SH-SY5Y (cell line): ENCODE data around the gene NEURL4.

Experiments used
- GATA2 ChIP-seq: IDR thresholded peaks from 2 replicates; pipeline ENCODE4 v1.6.1; 2011; ENCODE audit warnings: mild to moderate bottlenecking, low read depth, low read length
- GATA3 ChIP-seq: IDR thresholded peaks from 2 replicates; pipeline ENCODE4 v1.6.1; 2011; ENCODE audit warnings: low read depth, mild to moderate bottlenecking, low read length, moderate library complexity

Gene NEURL4

GRCh38 chr17:7314719-7315569 lies 14.2 kb downstream of the NEURL4 start, which contains the start of gene GPS2:
TSS of gene GPS2 (minus strand) at chr17:7315360. CDS start at chr17:7315052, 308 bp downstream.
- TF ChIP-seq GATA2, result no peak
- no peak for TF ChIP-seq GATA3

GRCh38 chr17:7313890-7314718 lies 15.0 kb downstream of the NEURL4 start:
- no peak for TF ChIP-seq GATA3
- TF ChIP-seq GATA2, result no peak

GRCh38 chr17:7313088-7313889 lies 15.8 kb downstream of the NEURL4 start:
- TF ChIP-seq GATA3, result no peak

- TF ChIP-seq GATA2 (no peak), GATA3 (no peak)
These were observed 16.6 kb downstream of the NEURL4 start for GRCh38 chr17:7312432-7313087.

- TF ChIP-seq GATA2, result no peak
- no peak for TF ChIP-seq GATA3
These were observed 17.9 kb downstream of the NEURL4 start for GRCh38 chr17:7311110-7311705.

GRCh38 chr17:7309628-7310027 lies 19.5 kb downstream of the NEURL4 start:
- no peak for TF ChIP-seq GATA2
- no peak for TF ChIP-seq GATA3

GRCh38 chr17:7308625-7309433 lies 20.3 kb downstream of the NEURL4 start:
- no peak for TF ChIP-seq GATA2
- TF ChIP-seq GATA3, result no peak

GRCh38 chr17:7307686-7308624 lies 21.2 kb downstream of the NEURL4 start:
- TF ChIP-seq GATA3 (no peak), GATA2 (no peak)

- peak; percentile 74 for TF ChIP-seq GATA2
- TF ChIP-seq GATA3, result no peak
These were observed 22.0 kb downstream of the NEURL4 start, which contains the start of gene EIF5A for GRCh38 chr17:7306911-7307685. TSS of gene EIF5A (plus strand) at chr17:7307628. CDS start at chr17:7309636, 2,008 bp downstream.

GRCh38 chr17:7304179-7304578 lies 25.0 kb downstream of the NEURL4 start:
- TF ChIP-seq GATA2 (no peak), GATA3 (no peak)
